SW480 (cell line): ENCODE data around the gene HEATR3.

Experiments used
- DNase-seq: peaks from one replicate; pipeline ENCODE4 v3.0.0-alpha.2; 2016; ENCODE audit warnings: low spot score

HEATR3 gene

GRCh38 chr16:50153596-50154419 is 88.0 kb downstream of the HEATR3 start:
- peak; percentile 12 for DNase-seq

- no peak for DNase-seq
Observed at GRCh38 chr16:50154420-50154950, 88.7 kb downstream of the HEATR3 start.

DNA sequence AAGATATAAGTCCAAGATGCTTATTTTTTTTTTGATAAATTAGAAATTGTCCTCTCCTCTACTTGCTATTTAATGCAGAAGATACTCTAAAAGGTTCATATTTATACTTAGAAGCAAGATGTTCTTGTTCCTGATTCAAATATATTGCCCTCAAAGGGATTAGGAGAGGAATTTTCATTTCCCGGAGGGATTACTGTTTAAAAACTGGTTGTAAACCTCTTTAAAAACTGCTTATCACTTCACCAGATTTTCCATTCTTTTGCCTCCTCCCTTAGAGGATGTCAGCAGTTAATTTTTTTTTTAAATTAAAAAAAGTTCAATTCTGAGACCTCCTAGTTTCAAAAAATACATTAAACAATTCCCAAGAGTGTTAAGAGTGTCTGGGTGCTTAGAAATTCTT is 90.2 kb downstream of the HEATR3 start:
- no peak for DNase-seq
